Heart right ventricle (tissue), 16 donors: Measurements from ENCODE around the gene ALDH1A2. TPM values are rescaled to one million over a fixed set of nuclear protein-coding genes. Genes with fewer than 3 reads are reported as not detected.

ENCODE experiments used
- ATAC-seq, 8 donors: fragments of 200-7000 bp; cut with Tn5 transposase; one replicate each; pipeline ENCODE4 v1.9.1; 2020; ENCODE audit warnings: mild to moderate bottlenecking in 8 of 8, moderate library complexity in 8 of 8, moderate number of reproducible peaks in 1 of 8
- DNase-seq, 2 donors: peaks; one replicate each; pipeline ENCODE4 v3.0.0-alpha.2; 2020
- H3K27ac ChIP-seq, 10 donors: fragments of 200-600 bp; sonication (generic) in 2 of 10; one replicate each; pipeline versions ENCODE4 v1.5.0 to v1.8.0; 2020 to 2022; ENCODE audit warnings: mild to moderate bottlenecking in 3 of 10
- H3K27me3 ChIP-seq, 7 donors: fragments of 200-600 bp; one replicate each; pipeline ENCODE4 v1.8.0; 2021 to 2022; ENCODE audit warnings: mild to moderate bottlenecking in 2 of 7
- H3K36me3 ChIP-seq, 9 donors: fragments of 200-600 bp; sonication (generic) in 1 of 9; one replicate each; pipeline versions ENCODE4 v1.5.0 to v1.8.0; 2020 to 2022; ENCODE audit warnings: mild to moderate bottlenecking in 2 of 9
- H3K4me1 ChIP-seq, 9 donors: fragments of 200-600 bp; sonication (generic) in 1 of 9; one replicate each; pipeline versions ENCODE4 v1.5.0 to v1.8.0; 2020 to 2022; ENCODE audit warnings: mild to moderate bottlenecking in 4 of 9
- H3K4me3 ChIP-seq, 10 donors: fragments of 200-600 bp; sonication (generic) in 2 of 10; one replicate each; pipeline versions ENCODE4 v1.5.0 to v1.8.0; 2020 to 2022; ENCODE audit warnings: mild to moderate bottlenecking in 7 of 10, moderate library complexity in 2 of 10
- H3K9me3 ChIP-seq, 11 donors: fragments of 200-600 bp in 10 of 11; sonication (generic) in 2 of 11; one replicate each; pipeline versions ENCODE4 v1.5.0 to v1.8.0; 2013 to 2022; ENCODE audit warnings: mild to moderate bottlenecking in 2 of 11, control low read depth in 1 of 11, moderate library complexity in 1 of 11
- CTCF ChIP-seq, 9 donors: fragments of 200-600 bp; sonication (generic) in 2 of 9; IDR thresholded peaks; one replicate each; pipeline versions ENCODE4 v1.5.0 to v1.8.0; 2021 to 2022; ENCODE audit warnings: antibody characterized with exemption in 9 of 9, mild to moderate bottlenecking in 5 of 9, moderate library complexity in 1 of 9
- WGBS, 2 donors: extraction: QIAGEN DNeasy Blood & Tissue Kit; methylation state at CpG; one replicate each; pipeline ENCODE4 v1.1.7; 2013; ENCODE audit warnings: inconsistent platforms in 1 of 2; 5-methylcytosine and 5-hydroxymethylcytosine counted together
- intact Hi-C, 10 donors: fragments of 100-400 bp; cut with DNase I; formaldehyde crosslinking; loops; one replicate each; pipeline versions ENCODE4 v1.11.1 to v1.14.2; 2022
- polyA plus RNA-seq, 2 donors: library from polyadenylated mRNA; stranded (reverse); fragments of 200-250 nt; gene quantifications; one replicate each; pipeline ENCODE4 v1.2.3, GENCODE V29; 2013
- total RNA-seq, 10 donors: library from RNA; stranded (reverse); fragmentation: NEBNext Ultra II Directional in 3 of 10; extraction: Animal tissue kit (Norgen Biotek cat#: 25700) in 3 of 10; gene quantifications; one replicate each; pipeline versions ENCODE4 v1.2.1 to v1.2.4, GENCODE V29; 2021 to 2023
- donor health status: Arrhythmogenic right ventricular cardiomyopathy.
- donor health status: ischemic (EF 13 %, LVEDD 7.1; RV severe dilation, severe dysfunction).
- donor health status: healthy with polysubstance abuse.
- donor health status: DM: no; HTN: yes; CAD: no.
- donor health status: DM: no; HTN: no; CAD: no.
- donor health status: ischemic (EF 25% LVEDD 6.9; RV normal size, moderate dysfunction).
- donor health status: ischemic (EF 25% LVEDD 5.7; RV mildly dilated, moderate dysfunction).
- donor health status: healthy.
- donor health status: DM: yes; HTN: yes; CAD: no.
- donor health status: Ischemic cardiomyopathy.
- donor health status: ischemic (EF 35%, LVEDD 5.7; RV mildly dilated, moderate dysfunction).
- donor health status: nonischemic (EF 11% LVEDD 7.7; RV severe dilation, severe dysfunction).
- donor health status: DM: yes; HTN: yes; CAD: no.
- donor health status: PGD.
- donor health status: ischemic (EF 29% LVEDD 5.4; RV normal size, mild dysfunction).
- donor health status: nonischemic (EF 23%, LVEDD 6.1; RV moderate dilation, normal function).

ALDH1A2 gene
- total and polyA plus RNA-seq, 12 donors, result 2.3 to 21.0 (median 9.8) TPM

- no peaks in the 10 kb centered on the region for H3K36me3 ChIP-seq
- DNase-seq (no peak), ATAC-seq (no peak)
- H3K9me3 ChIP-seq, result no peaks in the 10 kb centered on the region
- H3K4me3 ChIP-seq, result no peak overlapping the region
- intact Hi-C loops, result no loop called here
- H3K4me1 ChIP-seq, result no peaks in the 10 kb centered on the region
- no peak overlapping the region for H3K27ac ChIP-seq
- peaks cover 0 to 9% (median 0%) of the 10 kb centered on the region in 7 donors for H3K27me3 ChIP-seq
- no peak for TF ChIP-seq CTCF (IDR thresholded peaks at IDR 0.05)
- 48 to 70% methylated on average over 2 of the region's 2 CpGs for WGBS, 2 donors
Observed at GRCh38 chr15:58016581-58017175, 48.8 kb downstream of the ALDH1A2 start.

- 87 to 90% methylated on average over 1 of the region's 1 CpG for WGBS, 2 donors
- Histone ChIP-seq H3K27me3 (peaks cover 0 to 9% (median 0%) of the 10 kb centered on the region in 7 donors), H3K36me3 (no peaks in the 10 kb centered on the region), H3K4me1 (no peaks in the 10 kb centered on the region), H3K27ac (no peak overlapping the region), H3K4me3 (no peak overlapping the region), H3K9me3 (no peaks in the 10 kb centered on the region)
- no peak for TF ChIP-seq CTCF (IDR thresholded peaks at IDR 0.05)
- DNase-seq (no peak), ATAC-seq (no peak)
- intact Hi-C loops, result no loop called here
Observed at GRCh38 chr15:58015565-58015964, 49.9 kb downstream of the ALDH1A2 start.

DNA sequence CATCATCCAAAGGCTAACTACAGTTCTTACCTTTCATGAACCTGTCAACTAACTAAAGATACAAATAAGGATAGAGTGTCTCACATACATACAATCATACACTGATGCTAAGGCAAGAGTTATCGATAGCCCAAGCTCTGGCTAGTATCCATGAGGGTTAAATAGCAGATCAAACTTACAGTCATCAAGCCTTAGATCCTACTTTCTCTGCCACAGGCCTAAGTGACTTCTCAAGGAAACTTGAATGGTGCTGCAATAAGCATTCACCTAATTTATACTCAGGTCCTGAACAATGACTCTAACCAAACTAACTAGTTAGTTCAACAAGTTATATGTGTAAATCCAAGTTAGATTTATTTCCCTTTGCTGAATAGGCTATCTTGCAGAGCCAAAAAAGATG, 51.0 kb downstream of the ALDH1A2 start:
- Histone ChIP-seq H3K27ac (no peak overlapping the region), H3K27me3 (peaks cover 0 to 9% (median 0%) of the 10 kb centered on the region in 7 donors), H3K9me3 (no peaks in the 10 kb centered on the region), H3K36me3 (peaks cover 0 to 5% (median 0%) of the 10 kb centered on the region in 9 donors), H3K4me3 (no peak overlapping the region), H3K4me1 (no peaks in the 10 kb centered on the region)
- WGBS, 2 donors, result 95% methylated on average over 1 of the region's 1 CpG
- intact Hi-C loops, result no loop called here
- DNase-seq (no peak), ATAC-seq (no peak)
- TF ChIP-seq CTCF (IDR thresholded peaks at IDR 0.05), result no peak

DNA sequence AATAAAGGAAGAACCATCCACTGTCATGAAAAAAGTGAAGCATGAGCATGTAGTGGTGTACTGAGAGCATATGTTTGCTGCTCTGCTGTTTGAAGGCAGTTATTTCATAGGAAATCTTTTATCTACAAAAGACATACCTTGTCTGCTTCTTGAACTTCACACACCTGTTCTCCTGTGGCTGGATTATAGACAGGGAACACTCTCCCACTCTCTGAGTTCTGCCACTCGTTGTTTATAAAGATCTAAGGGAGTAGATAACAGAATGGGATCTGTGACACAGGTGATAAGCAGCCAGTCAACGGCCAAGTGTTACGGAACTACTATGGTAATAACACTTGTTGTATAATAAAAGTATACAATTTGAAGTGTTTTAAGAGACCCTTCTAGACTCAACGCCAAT, 51.5 kb downstream of the ALDH1A2 start:
- DNase-seq (no peak), ATAC-seq (no peak)
- Histone ChIP-seq H3K4me3 (no peak overlapping the region), H3K4me1 (no peaks in the 10 kb centered on the region), H3K27ac (no peak overlapping the region), H3K36me3 (peaks cover 0 to 5% (median 0%) of the 10 kb centered on the region in 9 donors), H3K27me3 (peaks cover 0 to 9% (median 0%) of the 10 kb centered on the region in 7 donors), H3K9me3 (no peaks in the 10 kb centered on the region)
- TF ChIP-seq CTCF (IDR thresholded peaks at IDR 0.05), result no peak
- intact Hi-C loops, result no loop called here
- WGBS, 2 donors, result 63 to 72% methylated on average over 4 of the region's 4 CpGs
